KOPT-K1 (cell line): Measurements from ENCODE around the gene TPGS1.
A peak's percentile ranks its signal among the peaks of the same experiment; 100 is the strongest.

Experiments
- H3K27ac ChIP-seq: fragments of 200-600 bp; sonication (generic); 2 replicates; pipeline ENCODE4 v1.5.1; 2016; ENCODE audit warnings: antibody characterized with exemption, mild to moderate bottlenecking, low read depth, low read length; ENCODE audit not compliant: poor library complexity, severe bottlenecking
- H3K36me3 ChIP-seq: fragments of 200-600 bp; sonication (generic); 2 replicates; pipeline ENCODE4 v1.5.1; 2017; ENCODE audit warnings: antibody characterized with exemption, mild to moderate bottlenecking, low read length, moderate library complexity; ENCODE audit not compliant: insufficient read depth
- H3K9me3 ChIP-seq: fragments of 200-600 bp; sonication (generic); 2 replicates; pipeline ENCODE4 v1.5.1; 2017; ENCODE audit warnings: antibody characterized with exemption, low read length, mild to moderate bottlenecking; ENCODE audit not compliant: insufficient read depth, poor library complexity, severe bottlenecking

Gene TPGS1

GRCh38 chr19:485583-486236, 21.6 kb upstream of the TPGS1 start:
- no peak overlapping the region for H3K27ac ChIP-seq
- H3K9me3 ChIP-seq = no peaks in the 10 kb centered on the region

GRCh38 chr19:488505-489417, 18.5 kb upstream of the TPGS1 start:
- H3K27ac ChIP-seq = peak overlapping the region; percentile 90
- H3K36me3 ChIP-seq = no peaks in the 10 kb centered on the region
- H3K9me3 ChIP-seq = no peaks in the 10 kb centered on the region

More at GRCh38 chr19:485583-486236, 21.6 kb upstream of the TPGS1 start:
- no peaks in the 10 kb centered on the region for H3K36me3 ChIP-seq

DNA sequence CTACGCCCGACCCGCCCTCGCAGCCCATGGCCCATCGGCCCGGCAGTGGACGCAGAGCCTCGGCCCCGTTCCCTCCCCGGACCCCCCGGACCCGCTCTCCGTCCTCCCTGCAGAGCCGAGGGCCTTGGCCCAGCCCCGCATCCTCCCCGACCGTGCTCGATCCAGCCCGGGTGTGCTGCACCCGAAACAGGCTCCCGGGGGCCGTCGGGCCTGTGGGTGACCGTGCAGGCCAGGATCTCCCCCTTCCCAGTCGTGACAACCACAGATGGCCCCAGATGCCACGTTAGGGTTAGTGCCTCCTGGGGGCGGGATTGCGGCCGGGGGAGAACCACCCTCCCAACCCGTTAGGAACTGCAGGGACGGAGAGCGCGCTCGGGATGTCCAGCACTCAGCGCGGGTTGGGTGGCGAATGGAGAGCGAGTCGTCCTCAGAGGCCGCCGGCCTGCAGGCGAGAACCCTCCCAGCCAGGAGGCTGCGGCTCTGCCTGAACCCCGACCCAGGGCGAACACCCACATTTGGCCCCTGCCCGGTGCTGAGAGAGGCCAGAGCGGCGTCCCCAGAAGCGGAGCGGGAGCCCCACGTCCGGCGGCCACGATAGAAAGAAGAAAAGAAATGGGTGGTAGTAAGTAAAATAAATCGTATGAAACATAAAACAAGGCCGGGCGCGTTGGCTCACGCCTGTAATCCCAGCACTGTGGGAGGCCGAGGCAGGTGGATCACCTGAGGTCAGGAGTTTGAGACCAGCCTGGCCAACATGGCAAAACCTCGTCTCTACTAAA, 17.7 kb upstream of the TPGS1 start:
- Histone ChIP-seq H3K27ac (peak overlapping the region; percentile 90), H3K36me3 (no peaks in the 10 kb centered on the region), H3K9me3 (no peaks in the 10 kb centered on the region)

DNA sequence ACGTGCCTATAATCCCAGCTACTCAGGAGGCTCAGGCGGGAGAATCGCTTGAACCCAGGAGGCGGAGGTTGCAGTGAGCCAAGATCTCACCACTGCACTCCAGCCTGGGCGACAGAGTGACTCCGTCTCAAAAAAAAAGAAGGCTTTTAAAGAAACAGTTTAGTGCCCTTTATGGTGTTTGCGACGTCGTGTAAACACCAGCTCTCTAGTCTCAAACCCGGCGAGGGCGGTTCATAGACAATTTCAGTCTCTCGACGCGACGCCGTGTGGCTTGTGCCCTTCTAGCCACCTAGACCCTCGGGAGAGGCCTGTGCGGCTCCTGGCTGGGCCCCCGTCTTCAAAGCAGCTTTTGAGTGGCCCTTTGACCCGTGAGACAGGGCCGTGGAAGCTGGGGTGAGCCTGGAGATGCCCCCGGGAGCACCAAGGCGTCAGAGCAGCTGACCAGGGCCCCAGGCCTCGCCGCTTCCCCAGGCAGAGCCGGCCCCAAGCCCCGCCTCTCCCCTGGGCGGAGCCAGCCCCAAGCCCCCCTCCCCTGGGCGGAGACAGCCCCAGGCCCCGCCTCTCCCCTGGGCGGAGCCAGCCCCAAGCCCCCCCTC, 16.1 kb upstream of the TPGS1 start:
- no peaks in the 10 kb centered on the region for H3K9me3 ChIP-seq
- no peak overlapping the region for H3K27ac ChIP-seq
- H3K36me3 ChIP-seq = no peaks in the 10 kb centered on the region

DNA sequence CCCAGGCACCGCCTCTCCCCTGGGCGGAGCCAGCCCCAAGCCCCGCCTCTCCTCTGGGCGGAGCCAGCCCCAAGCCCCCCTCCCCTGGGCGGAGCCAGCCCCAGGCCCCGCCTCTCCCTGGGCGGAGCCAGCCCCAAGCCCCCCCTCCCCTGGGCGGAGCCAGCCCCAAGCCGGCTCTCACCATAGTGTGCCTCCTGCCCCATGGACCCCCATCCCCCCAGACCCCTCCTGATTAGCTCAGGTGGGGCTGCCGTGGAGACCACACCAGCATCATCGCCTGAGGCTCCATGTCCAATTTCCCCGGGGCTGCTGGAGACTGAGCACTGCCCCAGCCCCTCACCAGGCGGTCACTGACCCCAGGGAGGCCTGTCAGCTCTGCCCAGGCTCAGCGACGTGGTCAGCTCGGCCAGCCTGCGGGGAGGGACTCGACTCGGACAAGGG, 15.2 kb upstream of the TPGS1 start:
- Histone ChIP-seq H3K27ac (no peak overlapping the region), H3K36me3 (no peaks in the 10 kb centered on the region), H3K9me3 (no peaks in the 10 kb centered on the region)

DNA sequence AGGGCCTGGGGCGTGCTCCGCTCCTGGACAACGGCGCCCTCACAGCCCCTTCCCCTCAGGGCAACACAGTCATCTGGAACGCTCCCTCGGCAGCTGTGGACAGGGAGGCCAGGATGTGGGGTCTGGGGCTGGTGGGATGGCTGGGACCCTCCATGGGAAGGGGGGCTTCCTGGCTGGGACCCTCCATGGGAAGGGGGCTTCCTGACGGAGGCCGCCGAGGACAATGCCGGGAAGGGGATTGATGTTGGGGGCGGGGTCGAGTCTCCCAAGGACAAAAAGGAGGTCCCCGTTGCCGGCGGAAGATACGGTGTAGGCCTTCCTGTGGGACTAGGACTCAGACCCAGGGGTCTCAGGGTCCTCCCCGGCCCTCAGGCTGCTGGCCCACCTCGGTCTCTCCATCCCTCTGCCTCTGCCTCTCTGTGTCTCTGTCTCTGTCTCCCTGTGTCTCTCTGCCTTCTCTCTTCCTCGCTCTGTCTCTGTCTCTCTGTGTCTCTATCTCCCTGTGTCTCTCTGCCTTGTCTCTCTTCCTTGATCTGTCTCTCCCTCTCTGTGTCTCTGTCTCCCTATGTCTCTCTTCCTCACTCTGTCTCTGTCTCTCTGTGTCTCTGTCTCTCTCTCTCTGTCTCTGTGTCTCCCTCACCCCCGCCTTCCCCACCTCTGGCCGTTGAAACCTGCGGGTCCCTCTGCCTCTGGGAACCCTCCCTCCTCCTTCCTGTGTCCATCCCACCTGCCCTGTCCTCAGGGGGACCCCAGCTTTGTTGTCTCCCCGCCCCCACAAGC, 13.7 kb upstream of the TPGS1 start:
- H3K36me3 ChIP-seq = no peaks in the 10 kb centered on the region

DNA sequence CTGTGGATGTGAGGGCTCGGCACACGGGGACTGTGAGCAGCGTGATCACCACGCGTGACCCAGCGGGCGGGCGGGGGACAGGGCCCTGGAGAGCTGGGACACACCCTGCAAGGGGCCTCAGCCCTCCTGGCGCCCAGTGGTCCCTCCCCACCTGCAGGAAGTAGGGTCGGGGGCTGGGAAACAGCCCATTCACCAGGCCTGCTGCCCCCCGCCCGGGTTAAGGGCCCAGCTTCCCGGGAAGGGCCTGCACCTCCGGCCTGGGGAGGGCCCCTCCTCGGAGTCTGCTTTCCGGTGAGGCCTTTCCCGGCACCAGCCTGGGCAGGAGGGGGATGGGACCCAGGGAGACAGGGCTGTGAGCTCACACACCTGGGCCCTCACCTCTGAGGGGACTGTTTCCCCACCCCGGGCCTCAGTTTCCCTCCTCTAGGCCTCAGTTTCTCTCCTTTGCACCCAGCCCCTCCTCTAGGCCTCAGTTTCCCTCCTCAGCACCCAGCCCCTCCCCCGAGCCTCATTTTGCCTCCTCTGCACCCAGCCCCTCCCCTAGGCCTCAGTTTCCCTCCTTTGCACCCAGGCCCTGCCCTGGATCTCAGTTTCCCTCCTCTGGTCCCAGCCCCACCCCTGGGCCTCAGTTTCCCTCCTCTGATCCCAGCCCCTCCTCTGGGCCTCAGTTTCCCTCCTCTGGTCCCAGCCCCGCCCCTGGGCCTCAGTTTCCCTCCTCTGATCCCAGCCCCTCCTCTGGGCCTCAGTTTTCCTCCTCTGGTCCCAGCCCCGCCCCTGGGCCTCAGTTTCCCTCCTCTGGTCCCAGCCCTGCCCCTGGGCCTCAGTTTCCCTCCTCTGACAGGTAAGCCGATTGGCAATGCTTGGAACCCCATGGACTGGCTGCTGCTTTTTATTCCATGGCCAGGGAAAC, 12.9 kb upstream of the TPGS1 start:
- Histone ChIP-seq H3K9me3 (no peaks in the 10 kb centered on the region), H3K36me3 (no peaks in the 10 kb centered on the region), H3K27ac (no peak overlapping the region)

More for the DNA sequence above, 13.7 kb upstream of the TPGS1 start:
- H3K9me3 ChIP-seq = no peaks in the 10 kb centered on the region
- no peak overlapping the region for H3K27ac ChIP-seq

DNA sequence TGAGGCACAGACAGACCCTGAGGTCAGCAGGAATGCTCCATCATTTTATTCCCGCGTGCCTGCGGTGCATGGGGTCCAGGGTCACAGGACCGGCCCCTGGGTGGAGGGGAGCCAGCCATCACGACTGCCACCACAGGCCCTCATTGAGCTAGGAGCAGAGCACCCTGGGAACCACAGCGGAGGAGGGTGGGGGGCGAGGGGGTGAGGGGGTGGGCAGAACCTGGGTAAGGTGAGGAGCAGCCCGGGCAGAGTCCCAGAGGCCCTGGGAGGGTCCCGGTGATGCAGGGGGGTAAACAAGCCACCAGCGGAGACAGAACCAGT, 12.3 kb upstream of the TPGS1 start:
- no peak overlapping the region for H3K27ac ChIP-seq
- H3K9me3 ChIP-seq = no peaks in the 10 kb centered on the region
- no peaks in the 10 kb centered on the region for H3K36me3 ChIP-seq

- H3K27ac ChIP-seq = no peak overlapping the region
- H3K9me3 ChIP-seq = no peaks in the 10 kb centered on the region
- H3K36me3 ChIP-seq = no peaks in the 10 kb centered on the region
These were observed 11.7 kb upstream of the TPGS1 start for GRCh38 chr19:495402-496111.

DNA sequence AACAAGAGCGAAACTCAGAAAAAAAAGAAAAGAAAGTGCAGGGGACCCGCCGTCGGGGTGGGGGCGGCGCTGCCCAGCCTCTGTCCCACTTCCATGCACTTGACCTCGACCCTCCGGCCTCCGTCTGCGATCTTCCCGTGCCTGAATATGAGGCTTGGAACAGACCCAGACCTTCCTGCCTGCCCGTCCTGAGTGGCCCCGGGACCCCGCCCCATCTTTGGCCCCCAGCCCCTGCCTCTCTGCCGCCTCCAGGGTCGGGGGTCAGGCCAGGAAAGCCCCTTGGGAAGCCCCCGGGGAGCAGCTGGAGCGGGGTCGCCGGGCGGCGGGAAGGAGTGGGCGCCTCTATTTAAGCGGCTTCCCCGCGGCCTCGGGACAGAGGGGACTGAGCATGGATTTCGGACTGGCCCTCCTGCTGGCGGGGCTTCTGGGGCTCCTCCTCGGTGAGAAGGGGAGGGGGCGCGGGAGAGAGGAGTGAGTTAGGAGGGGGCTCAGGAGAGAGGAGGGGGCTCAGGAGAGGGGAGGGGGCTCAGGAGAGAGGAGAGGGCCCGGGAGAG, 11.1 kb upstream of the TPGS1 start, which contains the start of gene MADCAM1:
MADCAM1 (plus strand) TSS at position 375 of the 554 bp plus-strand sequence; CDS start at position 389, 14 bp downstream.
- Histone ChIP-seq H3K36me3 (no peaks in the 10 kb centered on the region), H3K27ac (no peak within 1 kb of the TSS), H3K9me3 (no peaks in the 10 kb centered on the region)

DNA sequence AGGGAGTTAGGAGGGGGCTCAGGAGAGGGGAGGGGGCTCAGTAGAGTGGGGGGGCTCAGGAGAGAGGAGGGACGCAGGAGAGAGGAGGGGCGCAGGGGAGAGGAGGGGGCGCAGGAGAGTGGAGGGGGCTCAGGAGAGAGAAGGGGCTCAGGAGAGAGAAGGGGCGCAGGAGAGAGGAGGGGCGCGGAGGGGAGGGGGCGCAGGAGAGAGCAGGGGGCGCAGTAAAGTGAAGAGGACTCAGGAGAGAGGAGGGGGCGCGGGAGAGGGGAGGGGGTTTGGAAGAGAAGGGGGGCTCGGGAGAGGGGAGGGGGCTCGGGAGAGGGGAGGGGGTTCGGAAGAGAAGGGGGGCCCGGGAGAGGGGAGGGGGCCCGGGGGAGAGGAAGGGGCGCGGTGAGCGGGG, 10.3 kb upstream of the TPGS1 start:
- H3K36me3 ChIP-seq = no peaks in the 10 kb centered on the region
- H3K27ac ChIP-seq = no peak overlapping the region
- H3K9me3 ChIP-seq = no peaks in the 10 kb centered on the region

- Histone ChIP-seq H3K9me3 (no peaks in the 10 kb centered on the region), H3K36me3 (no peaks in the 10 kb centered on the region), H3K27ac (no peak overlapping the region)
These were observed 9.8 kb upstream of the TPGS1 start for GRCh38 chr19:497491-497868.
